LNCAP (cell line): ENCODE data around the gene TNIK.

ENCODE experiments used
- CTCF ChIP-seq: fragments of 450-650 bp; IDR thresholded peaks from 2 replicates; pipeline ENCODE4 v1.5.1; 2017; ENCODE audit warnings: mild to moderate bottlenecking

Gene TNIK

GRCh38 chr3:171227359-171227758 is 232.8 kb downstream of the TNIK start:
- TF ChIP-seq CTCF = no peak

GRCh38 chr3:171226794-171227193 is 233.4 kb downstream of the TNIK start:
- TF ChIP-seq CTCF = no peak

GRCh38 chr3:171225708-171226107 is 234.5 kb downstream of the TNIK start:
- no peak for TF ChIP-seq CTCF

- TF ChIP-seq CTCF = no peak
Measured at GRCh38 chr3:171225165-171225564, 235.0 kb downstream of the TNIK start.

- no peak for TF ChIP-seq CTCF
Measured at GRCh38 chr3:171223396-171223795, 236.8 kb downstream of the TNIK start.

- TF ChIP-seq CTCF = no peak
Measured at GRCh38 chr3:171222995-171223394, 237.2 kb downstream of the TNIK start.

GRCh38 chr3:171221597-171221996 is 238.6 kb downstream of the TNIK start:
- no peak for TF ChIP-seq CTCF

GRCh38 chr3:171221104-171221503 is 239.1 kb downstream of the TNIK start:
- no peak for TF ChIP-seq CTCF
